ENCODE data around the gene VTI1A.
A peak's percentile ranks its signal among the peaks of the same experiment; 100 is the strongest.

The VTI1A gene

GRCh38 chr10:112687647-112688046 is 240.6 kb downstream of the VTI1A start:
- no peak for DNase-seq

DNA sequence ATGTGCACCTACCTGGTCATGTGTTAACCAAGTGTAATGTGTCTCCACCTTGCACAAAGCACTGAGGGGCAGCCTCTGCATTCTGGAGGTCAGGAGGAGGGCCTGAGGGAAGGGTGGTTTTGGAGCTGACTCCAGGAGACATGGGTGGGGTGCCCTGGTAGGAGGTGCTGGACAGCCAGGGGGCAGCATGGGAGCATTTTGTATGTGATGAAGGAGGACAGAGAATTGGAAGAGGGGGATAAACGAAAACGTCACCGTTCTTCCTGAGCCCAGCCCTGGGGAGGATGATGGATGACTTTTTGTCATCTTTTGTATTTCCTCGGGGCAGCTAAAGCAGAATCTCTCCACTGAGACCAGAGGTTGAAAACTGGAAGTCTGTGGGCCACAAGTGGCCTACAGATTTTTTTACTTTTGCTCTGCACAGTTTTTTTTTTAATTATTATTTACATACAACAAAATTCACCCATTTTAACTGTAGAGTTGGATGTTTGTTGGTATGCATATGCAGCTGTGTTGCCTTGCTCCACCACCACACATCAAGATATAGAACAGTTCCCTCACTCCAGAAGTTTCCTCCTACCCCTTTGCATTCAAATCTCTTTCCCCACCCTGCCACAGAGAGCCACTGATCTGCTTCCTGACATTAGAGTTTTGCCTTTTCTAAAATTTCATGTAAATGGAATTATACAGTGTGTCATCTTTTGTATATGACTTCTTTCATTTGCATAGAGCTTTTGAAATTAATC is 242.5 kb downstream of the VTI1A start:
- DNase-seq, result no peak

GRCh38 chr10:112695539-112695938 is 248.5 kb downstream of the VTI1A start:
- DNase-seq, result peak in 1 of 2 donors; percentile 10

GRCh38 chr10:112696592-112696991 is 249.6 kb downstream of the VTI1A start:
- DNase-seq, result peak; percentile 12 to 17

GRCh38 chr10:112698133-112698817 is 251.3 kb downstream of the VTI1A start:
- no peak for DNase-seq

GRCh38 chr10:112698818-112699164 is 251.8 kb downstream of the VTI1A start:
- DNase-seq, result no peak

GRCh38 chr10:112700215-112700671 is 253.2 kb downstream of the VTI1A start:
- DNase-seq, result no peak

- no peak for DNase-seq
These were observed 254.3 kb downstream of the VTI1A start for GRCh38 chr10:112701211-112701877.

- peak; percentile 86 to 89 for DNase-seq
These were observed 254.9 kb downstream of the VTI1A start for GRCh38 chr10:112701878-112702255.

DNA sequence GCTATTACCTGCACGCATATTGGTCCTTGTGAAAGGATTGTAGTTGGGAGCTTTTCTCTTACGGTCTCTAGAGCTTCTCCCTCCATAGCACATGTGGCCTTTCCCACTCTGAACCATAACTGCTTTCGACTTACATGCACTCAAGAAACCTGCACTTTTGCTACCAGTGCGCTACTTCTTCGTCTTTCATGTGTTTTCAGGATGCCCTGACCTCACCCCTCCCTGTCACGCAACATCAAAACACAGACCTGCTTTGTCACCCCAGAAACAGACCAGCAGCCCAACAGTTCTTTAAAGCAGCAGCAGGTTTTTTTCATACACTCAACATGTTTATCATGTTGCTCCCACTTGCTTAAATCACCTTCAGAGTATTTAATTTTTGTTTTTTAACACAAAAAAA is 259.6 kb downstream of the VTI1A start:
- no peak for DNase-seq

GRCh38 chr10:112708461-112708860 is 261.4 kb downstream of the VTI1A start:
- no peak for DNase-seq

DNA sequence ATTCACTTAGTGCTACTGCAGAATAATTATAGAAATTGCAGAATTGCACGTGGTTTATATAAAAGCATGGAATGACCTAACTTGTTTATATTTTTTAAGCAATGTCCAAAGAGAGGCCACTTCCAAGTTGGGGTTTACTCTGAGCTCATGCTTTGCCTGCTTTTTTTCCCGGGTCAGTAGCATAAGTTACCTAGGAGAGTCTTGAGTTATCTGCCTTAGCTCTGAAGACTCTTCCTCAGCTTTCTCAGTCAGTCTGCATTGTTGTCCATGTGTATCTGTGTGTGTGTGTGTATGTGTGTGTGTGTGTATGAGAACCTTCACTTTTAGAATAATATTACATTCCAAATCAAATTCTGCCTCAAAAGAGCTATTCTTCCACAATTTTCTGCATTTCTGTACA is 263.5 kb downstream of the VTI1A start:
- DNase-seq, result no peak

GRCh38 chr10:112711366-112711765 is 264.4 kb downstream of the VTI1A start:
- DNase-seq, result no peak

GRCh38 chr10:112712536-112712935 is 265.5 kb downstream of the VTI1A start:
- no peak for DNase-seq

GRCh38 chr10:112713411-112713810 is 266.4 kb downstream of the VTI1A start:
- DNase-seq, result no peak

GRCh38 chr10:112715581-112715980 is 268.6 kb downstream of the VTI1A start:
- DNase-seq, result no peak

DNA sequence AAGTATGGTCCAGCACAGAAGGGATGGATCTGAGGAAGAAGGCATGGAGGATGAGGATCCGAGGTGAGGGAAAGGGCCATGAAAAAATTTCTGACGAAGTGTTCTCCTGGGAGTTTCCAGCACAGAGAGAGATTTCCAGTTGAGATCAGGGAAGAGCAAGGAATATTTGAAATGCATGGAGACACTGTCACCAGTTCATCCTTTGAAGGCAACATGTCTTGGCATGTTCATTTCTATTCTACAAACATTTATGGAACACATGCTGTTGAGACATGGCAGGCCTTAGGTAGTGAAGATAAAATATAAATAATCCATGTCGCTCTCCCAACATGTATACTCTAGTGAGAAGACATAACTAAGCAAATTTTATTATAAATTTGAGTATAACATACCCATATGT is 269.1 kb downstream of the VTI1A start:
- no peak for DNase-seq

DNA sequence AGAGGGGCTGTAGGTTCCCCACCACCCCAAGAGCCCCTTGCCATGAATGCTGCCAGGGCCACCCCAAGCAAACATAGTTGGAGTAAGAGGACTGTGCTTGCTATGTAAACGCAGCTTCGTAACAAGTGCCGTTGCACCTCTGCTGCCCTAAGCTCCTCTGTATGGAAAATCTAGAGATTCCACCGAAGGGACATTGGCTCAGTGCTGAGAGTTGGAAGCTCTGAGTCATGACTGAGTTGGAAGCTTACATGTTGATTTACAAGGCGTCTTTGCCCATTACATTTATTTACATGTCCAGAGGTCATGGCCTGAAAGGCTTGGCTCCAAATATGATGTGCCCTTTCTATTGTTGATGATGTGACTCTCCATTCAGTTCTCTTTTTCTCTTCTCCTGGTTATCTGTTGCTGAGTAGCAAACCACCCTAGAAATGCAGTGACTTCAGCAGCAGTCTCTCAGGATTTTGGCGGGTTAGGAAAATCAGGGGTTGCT is 270.0 kb downstream of the VTI1A start:
- no peak for DNase-seq

DNA sequence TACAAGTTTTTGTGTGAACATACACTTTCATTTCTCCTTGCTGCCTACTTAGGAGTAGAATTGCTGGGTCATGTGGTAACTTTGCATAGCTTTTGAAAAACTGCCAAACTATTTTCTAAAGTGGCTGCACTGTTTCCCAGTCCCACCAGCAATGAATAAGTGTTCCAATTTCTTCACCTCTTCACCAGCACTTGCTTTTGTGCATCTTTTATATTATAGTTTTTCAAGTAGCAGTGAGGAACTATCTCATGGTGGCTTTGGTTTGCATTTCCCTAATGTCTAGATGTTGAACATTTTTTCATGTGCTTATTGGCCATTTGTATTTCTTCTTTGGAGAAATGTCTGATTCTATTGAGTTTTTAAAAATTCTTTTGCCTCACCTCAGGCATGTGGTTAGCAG is 273.2 kb downstream of the VTI1A start:
- DNase-seq, result no peak

DNA sequence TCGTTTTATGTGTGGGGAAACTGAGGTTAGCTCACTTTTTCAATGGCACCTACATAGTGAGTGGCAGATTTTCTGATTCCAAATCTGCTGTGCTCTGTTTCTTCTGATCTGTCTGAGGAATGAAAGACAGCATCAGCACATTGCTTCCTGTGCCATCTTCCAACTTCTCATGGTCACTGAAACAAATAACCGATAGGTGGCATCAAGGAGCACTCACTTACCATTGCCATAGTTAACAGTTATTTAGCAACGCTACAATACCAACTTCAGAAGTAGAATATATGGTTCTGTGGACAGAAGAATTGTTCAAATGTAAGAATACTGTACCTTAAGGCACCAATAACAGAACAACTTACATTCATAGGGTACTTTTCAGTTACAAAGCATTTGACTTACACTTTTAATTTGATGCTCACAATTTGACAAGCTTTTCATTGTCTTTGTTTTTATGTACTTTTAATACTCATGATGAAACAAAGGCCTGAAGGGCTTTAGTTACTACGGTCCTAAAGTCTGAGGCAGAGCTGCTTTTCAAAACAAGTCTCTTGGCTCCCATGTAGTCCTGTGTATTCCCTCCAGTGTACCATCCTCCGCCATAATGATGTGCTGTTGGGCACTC is 274.2 kb downstream of the VTI1A start:
- DNase-seq, result peak; percentile 58 to 63

GRCh38 chr10:112722758-112723157 is 275.7 kb downstream of the VTI1A start:
- DNase-seq, result no peak

- DNase-seq, result no peak
These were observed 276.9 kb downstream of the VTI1A start for GRCh38 chr10:112723876-112724275.

DNA sequence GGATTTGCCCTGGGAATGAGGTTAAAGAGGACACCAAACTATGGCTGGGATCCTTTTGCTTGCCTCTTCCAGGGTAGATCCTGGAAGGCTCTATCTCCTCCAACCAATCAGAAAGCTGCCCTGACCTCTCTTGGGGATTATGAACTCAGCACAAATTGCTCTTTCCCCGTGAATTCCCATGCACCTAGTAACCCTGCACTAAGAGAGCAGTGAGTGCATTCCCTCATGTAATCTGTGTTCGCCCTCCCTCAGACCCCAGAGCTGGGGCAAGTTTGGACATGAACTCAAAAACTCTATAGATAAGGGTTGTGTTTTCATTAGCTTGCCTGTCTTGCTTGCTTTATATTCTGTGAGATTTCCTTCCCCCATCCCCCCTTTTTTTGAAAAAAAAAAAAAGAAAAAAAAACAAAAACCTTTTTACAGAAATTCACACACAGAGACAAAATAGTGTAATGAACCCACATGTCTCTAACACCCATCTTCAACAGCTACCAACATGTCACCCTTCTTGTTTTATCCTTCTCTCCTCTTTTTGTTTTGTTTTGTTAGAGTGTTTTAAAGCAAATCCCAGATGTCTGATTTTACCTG is 277.5 kb downstream of the VTI1A start:
- no peak for DNase-seq
